Activated CD8-positive, alpha-beta T cell treated with anti-CD3 and anti-CD28 coated beads for 36 hours (primary cell): ENCODE data around the gene CTSL. TPM values are rescaled to one million over a fixed set of nuclear protein-coding genes. Genes with fewer than 3 reads are reported as not detected.

Experiments used
- ATAC-seq: fragments of 200-7000 bp; cut with Tn5 transposase; one replicate; pipeline ENCODE4 v1.10.0; 2021; ENCODE audit warnings: mild to moderate bottlenecking, moderate library complexity
- CTCF ChIA-PET: fragments of 350-600 bp; sonication (Branson Sonifier 250); formaldehyde crosslinking; loops from one replicate; lab custom pipeline; 2021; ENCODE audit warnings: antibody characterized with exemption; lab: Charles Lee
- POLR2A ChIA-PET: fragments of 350-600 bp; sonication (Branson Sonifier 250); formaldehyde crosslinking; loops from one replicate; lab custom pipeline; 2021; ENCODE audit warnings: antibody characterized with exemption; lab: Charles Lee
- DNase-seq: peaks from one replicate; pipeline ENCODE4 v3.0.0-alpha.2; 2020
- H3K27ac Mint-ChIP-seq: one replicate; pipeline ENCODE4 v1.8.0; 2021; ENCODE audit warnings: mild to moderate bottlenecking, mixed read lengths
- H3K27me3 Mint-ChIP-seq: one replicate; pipeline ENCODE4 v1.8.0; 2021; ENCODE audit warnings: mixed read lengths
- H3K36me3 Mint-ChIP-seq: one replicate; pipeline ENCODE4 v1.8.0; 2021; ENCODE audit warnings: low read depth, mixed read lengths
- H3K4me1 Mint-ChIP-seq: one replicate; pipeline ENCODE4 v1.8.0; 2021; ENCODE audit warnings: low read depth, mixed read lengths
- H3K4me3 Mint-ChIP-seq: one replicate; pipeline ENCODE4 v1.8.0; 2021; ENCODE audit warnings: mild to moderate bottlenecking, moderate library complexity, mixed read lengths
- H3K9me3 Mint-ChIP-seq: one replicate; pipeline ENCODE4 v1.8.0; 2021; ENCODE audit warnings: mixed read lengths
- CTCF ChIP-seq: fragments of 200-600 bp; IDR thresholded peaks from one replicate; pipeline ENCODE4 v1.8.0; 2022; ENCODE audit warnings: antibody characterized with exemption, mild to moderate bottlenecking
- intact Hi-C: fragments of 100-400 bp; cut with micrococcal nuclease; formaldehyde crosslinking; loops from one replicate; pipeline ENCODE4 v1.10.0; 2022
- total RNA-seq, 2 experiments: library from RNA; stranded (reverse); gene quantifications; one replicate each; pipeline ENCODE4 v1.2.3, GENCODE V29; 2021

Gene CTSL
- total RNA-seq, 2 experiments from 2014 or later, result 0.36 to 0.58 TPM

GRCh38 chr9:87732344-87732743 is 6.4 kb downstream of the CTSL start:
- no peak for DNase-seq
- TF ChIP-seq CTCF, result no peak
- peaks cover 21% of the 10 kb centered on the region for H3K27me3 Mint-ChIP-seq
- intact Hi-C loops, result no loop called here
- no peak overlapping the region for H3K4me3 Mint-ChIP-seq
- ChIA-PET POLR2A (no interaction called here), CTCF (interaction anchor here (1.1 kb wide), 1 partner anchor 48 kb away, joined by 3 read pairs; no protein-coding TSS in a partner anchor)
- no peaks in the 10 kb centered on the region for H3K36me3 Mint-ChIP-seq
- no peaks in the 10 kb centered on the region for H3K4me1 Mint-ChIP-seq
- H3K27ac Mint-ChIP-seq, result no peak overlapping the region
- ATAC-seq, result no peak
- H3K9me3 Mint-ChIP-seq, result no peaks in the 10 kb centered on the region

- CTCF ChIA-PET, result interaction anchor here (1.1 kb wide), 1 partner anchor 49 kb away, joined by 3 read pairs; no protein-coding TSS in a partner anchor
Measured at GRCh38 chr9:87732756-87733155, 6.8 kb downstream of the CTSL start.

GRCh38 chr9:87733273-87734052 is 7.5 kb downstream of the CTSL start:
- POLR2A ChIA-PET, result no interaction called here
- Mint-ChIP-seq H3K36me3 (no peaks in the 10 kb centered on the region), H3K4me1 (no peaks in the 10 kb centered on the region), H3K9me3 (peaks cover 2% of the 10 kb centered on the region), H3K27me3 (peaks cover 15% of the 10 kb centered on the region), H3K4me3 (no peak overlapping the region), H3K27ac (no peak overlapping the region)
- intact Hi-C loops, result no loop called here
- TF ChIP-seq CTCF, result no peak
- CTCF ChIA-PET, result interaction anchor here (1.1 kb wide), 1 partner anchor 49 kb away, joined by 3 read pairs; no protein-coding TSS in a partner anchor
- ATAC-seq (no peak), DNase-seq (no peak)

More at GRCh38 chr9:87732756-87733155, 6.8 kb downstream of the CTSL start:
- DNase-seq (no peak), ATAC-seq (no peak)
- Mint-ChIP-seq H3K27ac (no peak overlapping the region), H3K9me3 (peaks cover 2% of the 10 kb centered on the region), H3K27me3 (peaks cover 17% of the 10 kb centered on the region), H3K36me3 (no peaks in the 10 kb centered on the region), H3K4me3 (no peak overlapping the region), H3K4me1 (no peaks in the 10 kb centered on the region)
- POLR2A ChIA-PET, result no interaction called here
- intact Hi-C loops, result no loop called here
- TF ChIP-seq CTCF, result no peak

- peaks cover 2% of the 10 kb centered on the region for H3K9me3 Mint-ChIP-seq
- peaks cover 15% of the 10 kb centered on the region for H3K27me3 Mint-ChIP-seq
- intact Hi-C loops, result no loop called here
- H3K36me3 Mint-ChIP-seq, result no peaks in the 10 kb centered on the region
- ATAC-seq (no peak), DNase-seq (no peak)
- no peak overlapping the region for H3K4me3 Mint-ChIP-seq
- H3K4me1 Mint-ChIP-seq, result no peaks in the 10 kb centered on the region
- ChIA-PET POLR2A (no interaction called here), CTCF (no interaction called here)
- no peak overlapping the region for H3K27ac Mint-ChIP-seq
- no peak for TF ChIP-seq CTCF
Measured at GRCh38 chr9:87734106-87734505, 8.2 kb downstream of the CTSL start.

GRCh38 chr9:87739546-87739945 is 13.6 kb downstream of the CTSL start:
- H3K4me1 Mint-ChIP-seq, result no peaks in the 10 kb centered on the region
- H3K4me3 Mint-ChIP-seq, result no peak overlapping the region
- intact Hi-C loops, result no loop called here
- no peak for ATAC-seq
- peaks cover 11% of the 10 kb centered on the region for H3K9me3 Mint-ChIP-seq
- no peak for TF ChIP-seq CTCF
- peaks cover 8% of the 10 kb centered on the region for H3K27me3 Mint-ChIP-seq
- DNase-seq, result no peak
- POLR2A ChIA-PET, result no interaction called here
- no peaks in the 10 kb centered on the region for H3K36me3 Mint-ChIP-seq
- H3K27ac Mint-ChIP-seq, result no peak overlapping the region
- CTCF ChIA-PET, result no interaction called here
